GM12878 (cell line): Measurements from ENCODE around the gene ATF6B. TPM values are rescaled to one million over a fixed set of nuclear protein-coding genes. Genes with fewer than 3 reads are reported as not detected.
"Not testable (repeated sequence)": the region's sequence is repeated elsewhere in the genome, so short reads cannot be mapped to it uniquely, and the experiment has no call there.

Experiments
- ATAC-seq: fragments of 200-7000 bp; cut with Tn5 transposase; 3 replicates; pipeline ENCODE4 v1.9.1; 2020; ENCODE audit warnings: mild to moderate bottlenecking, moderate library complexity
- BruUV-seq: library from RNA; stranded (reverse); fragments of 400-500 nt; replicated peaks from 2 replicates; lab custom pipeline; 2021; lab: Mats Ljungman, UMichigan
- CTCF ChIA-PET: fragments of 300-600 bp; sonication (Branson Sonifier 250); formaldehyde crosslinking; extraction: SDS; loops from one replicate; lab custom pipeline; 2021; ENCODE audit warnings: inconsistent platforms; lab: Yijun Ruan, JAX
- POLR2A ChIA-PET: fragments of 350-600 bp; formaldehyde crosslinking; extraction: SDS; loops from one replicate; lab custom pipeline; 2021; ENCODE audit warnings: inconsistent platforms; lab: Charles Lee
- RAD21 ChIA-PET: fragments of 300-600 bp; sonication (Branson Sonifier 250); formaldehyde crosslinking; loops from one replicate; lab custom pipeline; 2023; ENCODE audit warnings: antibody characterized with exemption; ENCODE audit not compliant: unreplicated experiment; lab: Charles Lee
- SMC1A ChIA-PET: fragments of 300-600 bp; sonication (Branson Sonifier 250); formaldehyde crosslinking; loops from one replicate; lab custom pipeline; 2023; ENCODE audit not compliant: unreplicated experiment, uncharacterized antibody; lab: Charles Lee
- DNase-seq: peaks from one replicate; pipeline ENCODE4 v3.0.0-alpha.2; 2011; ENCODE audit warnings: low read depth, low spot score
- FAIRE-seq: peaks from 3 replicates; lab custom pipeline; 2011; peaks lifted over from hg19 to GRCh38; lab: Jason Lieb, UNC
- H2AFZ ChIP-seq: 2 replicates; pipeline ENCODE4 v1.6.0; 2011; ENCODE audit warnings: low read depth, low read length, control low read depth; ENCODE audit not compliant: control insufficient read depth
- H3K27ac ChIP-seq: 2 replicates; pipeline ENCODE4 v1.5.1; 2011; ENCODE audit warnings: control low read depth; ENCODE audit not compliant: control insufficient read depth, insufficient read depth
- H3K27me3 ChIP-seq, 2 experiments: replicated peaks in 1 of 2; 2 replicates each; pipeline versions ENCODE4 v1.6.0 to v1.6.1; 2011; ENCODE audit warnings: low read length in 1 of 2; ENCODE audit not compliant: control insufficient read depth in 2 of 2, insufficient read depth in 2 of 2
- H3K36me3 ChIP-seq, 2 experiments: 2 replicates each; pipeline ENCODE4 v1.5.1; 2011; ENCODE audit warnings: low read length in 1 of 2; ENCODE audit not compliant: control insufficient read depth in 2 of 2, insufficient read depth in 2 of 2
- H3K4me1 ChIP-seq: 2 replicates; pipeline ENCODE4 v1.6.1; 2011; ENCODE audit warnings: mild to moderate bottlenecking, low read length, moderate library complexity, mixed read lengths; ENCODE audit not compliant: control insufficient read depth, insufficient read depth
- H3K4me2 ChIP-seq: 2 replicates; pipeline ENCODE4 v1.6.0; 2011; ENCODE audit warnings: control low read depth; ENCODE audit not compliant: control insufficient read depth, insufficient read depth
- H3K4me3 ChIP-seq: fragments of 200-600 bp; sonication (generic); 2 replicates; pipeline ENCODE4 v1.5.1; 2016
- H3K79me2 ChIP-seq: 2 replicates; pipeline ENCODE4 v1.6.0; 2011; ENCODE audit warnings: low read length; ENCODE audit not compliant: control insufficient read depth, insufficient read depth
- H3K9ac ChIP-seq: 2 replicates; pipeline ENCODE4 v1.8.0; 2011; ENCODE audit warnings: low read length, control low read depth, mixed read lengths; ENCODE audit not compliant: control insufficient read depth, insufficient read depth
- H3K9me3 ChIP-seq: replicated peaks from 3 replicates; pipeline ENCODE4 v1.5.1; 2011; ENCODE audit warnings: mild to moderate bottlenecking, low read length; ENCODE audit not compliant: control insufficient read depth, insufficient read depth
- H4K20me1 ChIP-seq: 2 replicates; pipeline ENCODE4 v1.6.0; 2011; ENCODE audit not compliant: control insufficient read depth, insufficient read depth
- WGBS: methylation state at CpG from one replicate; pipeline ENCODE4 v1.1.6; 2016; ENCODE audit warnings: low lambda C conversion rate; ENCODE audit not compliant: insufficient replicate concordance, insufficient coverage; ENCODE audit errors: missing lambda C conversion rate; 5-methylcytosine and 5-hydroxymethylcytosine counted together
- in situ Hi-C: fragments of 300-500 bp; cut with MboI; formaldehyde crosslinking; loops from 9 replicates; pipeline ENCODE4 v1.14.3; 2018; ENCODE audit warnings: mixed read lengths
- intact Hi-C: fragments of 100-400 bp; cut with micrococcal nuclease; formaldehyde crosslinking; loops from one replicate; pipeline ENCODE4 v1.14.2; 2022; ENCODE audit not compliant: unreplicated experiment
- microRNA-seq: library from miRNA; unstranded; fragments of <30 nt; microRNA quantifications from one replicate; pipeline ENCODE4, GENCODE V29; 2018
- polyA plus RNA-seq, 11 experiments: library from polyadenylated mRNA; depleted of rRNA in 4 of 11; unstranded in 6 of 11; stranded (reverse) in 5 of 11; fragments of >200 nt; fragmentation: Nextera tagmentation in 4 of 11; fragmentation: Illumina TruSeq in 1 of 11; extraction: Ambion mirVana in 4 of 11; extraction: Trizol in 1 of 11; gene quantifications; 1 replicate in 1 of 11; 2 replicates in 10 of 11; pipeline versions ENCODE4 v1.2.1 to v1.2.3, GENCODE V29; 2011 to 2016; ENCODE audit warnings: inconsistent platforms in 2 of 11, missing spikeins in 2 of 11, low read depth in 1 of 11
- small RNA-seq: library from RNA; depleted of rRNA; stranded (forward); fragments of <200 nt; gene quantifications from one replicate; pipeline ENCODE3, GENCODE V24; 2014
- total RNA-seq, 4 experiments: library from RNA; depleted of rRNA in 3 of 4; stranded (reverse); fragments of >200 nt in 3 of 4; fragmentation: Illumina TruSeq in 1 of 4; extraction: Trizol in 1 of 4; gene quantifications; 2 replicates each; pipeline versions ENCODE4 v1.2.1 to v1.2.3, GENCODE V29; 2013 to 2021

The ATF6B gene
- total and polyA plus RNA-seq, 10 of the 15 experiments (the other 5 are each of a cell fraction or from before 2014, with no cell fraction given): 13.6 to 83.9 (median 44.0) TPM

GRCh38 chr6:32068315-32068714 lies 59.7 kb downstream of the ATF6B start:
- H3K4me3 ChIP-seq, H3K4me1 ChIP-seq, POLR2A ChIA-PET, CTCF ChIA-PET, ATAC-seq, DNase-seq, BruUV-seq, SMC1A ChIA-PET, H3K79me2 ChIP-seq, H3K27me3 ChIP-seq, intact Hi-C loops, H4K20me1 ChIP-seq, H3K9ac ChIP-seq, in situ Hi-C loops, H3K9me3 ChIP-seq, FAIRE-seq, H3K4me2 ChIP-seq, RAD21 ChIA-PET, H3K36me3 ChIP-seq, H3K27ac ChIP-seq, H2AFZ ChIP-seq: not testable (repeated sequence)
- WGBS: 54% methylated on average over 13 of the region's 13 CpGs

DNA sequence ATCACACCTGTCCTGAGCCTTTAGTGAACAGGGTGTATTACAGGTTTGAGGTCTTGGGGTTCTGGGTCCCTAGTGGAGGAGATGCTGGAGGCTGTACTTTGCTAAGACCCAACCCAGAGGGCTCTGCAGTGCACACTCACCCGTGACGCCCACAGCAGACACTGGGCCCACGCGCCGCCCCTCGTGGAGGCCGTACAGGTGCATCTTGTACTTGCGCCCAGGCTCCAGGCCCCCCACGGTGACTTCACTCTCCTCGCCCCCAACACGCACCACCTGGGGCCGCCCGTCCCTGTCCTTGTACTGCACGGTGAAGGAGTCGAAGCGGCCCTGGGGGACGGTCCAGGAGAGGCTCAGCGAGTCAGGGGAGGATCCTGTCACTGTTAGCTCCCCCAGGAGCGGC lies 60.5 kb downstream of the ATF6B start:
- H3K4me1 ChIP-seq, SMC1A ChIA-PET, H3K4me2 ChIP-seq, H3K36me3 ChIP-seq, RAD21 ChIA-PET, ATAC-seq, FAIRE-seq, H3K27ac ChIP-seq, H3K4me3 ChIP-seq, H4K20me1 ChIP-seq, in situ Hi-C loops, H3K9ac ChIP-seq, H3K79me2 ChIP-seq, DNase-seq, intact Hi-C loops, H2AFZ ChIP-seq, BruUV-seq, POLR2A ChIA-PET, H3K9me3 ChIP-seq, H3K27me3 ChIP-seq, CTCF ChIA-PET: not testable (repeated sequence)
- WGBS: 62% methylated on average over 17 of the region's 19 CpGs

Small RNA genes within 50 kb of the gene (microRNA-seq; reads per million reads assigned to microRNA genes)
- 0.56 reads per million for gene MIR6721

Small RNA genes within 50 kb of the gene (small RNA-seq; reads per million reads assigned to genes)
- 0.20 reads per million for gene RNA5SP206

Other genes with a start within 250 kb of the ATF6B start
Only the 7 nearest of the 23 such genes appear.
- gene TNXB, start 18.9 kb downstream of the ATF6B start, total RNA-seq (2014; rRNA removed): 0.28 and 1.8 TPM in 2 replicates
- 0.49 and 0.69 TPM in 2 replicates for gene TNXB, start 18.9 kb downstream of the ATF6B start, total RNA-seq (2014; rRNA removed; fragmentation: Illumina TruSeq; extraction: Trizol)
- gene TNXB, start 18.9 kb downstream of the ATF6B start, total RNA-seq (2021): 1.6 and 2.5 TPM in 2 replicates
- gene TNXB, start 18.9 kb downstream of the ATF6B start, polyA plus RNA-seq (2011; rRNA removed): 0.49 and 0.87 TPM in 2 replicates
- 0.02 and 1.4 TPM in 2 replicates for gene TNXB, start 18.9 kb downstream of the ATF6B start, polyA plus RNA-seq (2014; fragmentation: Illumina TruSeq; extraction: Trizol)
- gene TNXB, start 18.9 kb downstream of the ATF6B start, polyA plus RNA-seq (2014; fragmentation: Nextera tagmentation; extraction: Ambion mirVana): not detected
- gene TNXB, start 18.9 kb downstream of the ATF6B start, polyA plus RNA-seq (2014; rRNA removed): 1.7 and 3.6 TPM in 2 replicates
- gene TNXB, start 18.9 kb downstream of the ATF6B start, polyA plus RNA-seq (2016; fragmentation: Nextera tagmentation; extraction: Ambion mirVana): under 1 TPM; 0.03 to 0.07 TPM
- 4.2 and 5.1 TPM in 2 replicates for gene FKBPL, start 2.0 kb upstream of the ATF6B start, total RNA-seq (2014; rRNA removed)
- gene FKBPL, start 2.0 kb upstream of the ATF6B start, total RNA-seq (2014; rRNA removed; fragmentation: Illumina TruSeq; extraction: Trizol): 6.0 and 6.3 TPM in 2 replicates
- 6.0 and 6.5 TPM in 2 replicates for gene FKBPL, start 2.0 kb upstream of the ATF6B start, total RNA-seq (2021)
- gene FKBPL, start 2.0 kb upstream of the ATF6B start, polyA plus RNA-seq (2011; rRNA removed): 2.8 and 4.2 TPM in 2 replicates
- gene FKBPL, start 2.0 kb upstream of the ATF6B start, polyA plus RNA-seq (2014; fragmentation: Illumina TruSeq; extraction: Trizol): 3.7 and 6.1 TPM in 2 replicates
- 1 to 10 TPM; 2.7 to 7.4 TPM for gene FKBPL, start 2.0 kb upstream of the ATF6B start, polyA plus RNA-seq (2014; fragmentation: Nextera tagmentation; extraction: Ambion mirVana)
- gene FKBPL, start 2.0 kb upstream of the ATF6B start, polyA plus RNA-seq (2014; rRNA removed): 6.3 and 6.5 TPM in 2 replicates
- gene FKBPL, start 2.0 kb upstream of the ATF6B start, polyA plus RNA-seq (2016; fragmentation: Nextera tagmentation; extraction: Ambion mirVana): 1 to 10 TPM; 7.1 to 9.3 TPM
- 0.11 TPM in 1 of 2 replicates, not detected in the other for gene PRRT1, start 23.7 kb upstream of the ATF6B start, total RNA-seq (2014; rRNA removed)
- gene PRRT1, start 23.7 kb upstream of the ATF6B start, total RNA-seq (2014; rRNA removed; fragmentation: Illumina TruSeq; extraction: Trizol): not detected in 2 replicates
- 0.15 TPM in 1 of 2 replicates, not detected in the other for gene PRRT1, start 23.7 kb upstream of the ATF6B start, total RNA-seq (2021)
- 0.04 and 0.08 TPM in 2 replicates for gene PRRT1, start 23.7 kb upstream of the ATF6B start, polyA plus RNA-seq (2011; rRNA removed)
- 0.04 TPM in 1 of 2 replicates, not detected in the other for gene PRRT1, start 23.7 kb upstream of the ATF6B start, polyA plus RNA-seq (2014; fragmentation: Illumina TruSeq; extraction: Trizol)
- gene PRRT1, start 23.7 kb upstream of the ATF6B start, polyA plus RNA-seq (2014; fragmentation: Nextera tagmentation; extraction: Ambion mirVana): not detected
- gene PRRT1, start 23.7 kb upstream of the ATF6B start, polyA plus RNA-seq (2014; rRNA removed): 0.13 TPM in 1 of 2 replicates, not detected in the other
- not detected for gene PRRT1, start 23.7 kb upstream of the ATF6B start, polyA plus RNA-seq (2016; fragmentation: Nextera tagmentation; extraction: Ambion mirVana)
- 21.7 and 25.5 TPM in 2 replicates for gene PPT2, start 25.9 kb upstream of the ATF6B start, total RNA-seq (2014; rRNA removed)
- gene PPT2, start 25.9 kb upstream of the ATF6B start, total RNA-seq (2014; rRNA removed; fragmentation: Illumina TruSeq; extraction: Trizol): 2.7 and 2.9 TPM in 2 replicates
- gene PPT2, start 25.9 kb upstream of the ATF6B start, total RNA-seq (2021): 7.3 and 7.9 TPM in 2 replicates
- gene PPT2, start 25.9 kb upstream of the ATF6B start, polyA plus RNA-seq (2011; rRNA removed): 4.2 and 6.9 TPM in 2 replicates
- gene PPT2, start 25.9 kb upstream of the ATF6B start, polyA plus RNA-seq (2014; fragmentation: Illumina TruSeq; extraction: Trizol): 6.3 and 6.7 TPM in 2 replicates
- 1 to 10 TPM; 1.3 to 2.5 TPM for gene PPT2, start 25.9 kb upstream of the ATF6B start, polyA plus RNA-seq (2014; fragmentation: Nextera tagmentation; extraction: Ambion mirVana)
- 6.8 and 7.6 TPM in 2 replicates for gene PPT2, start 25.9 kb upstream of the ATF6B start, polyA plus RNA-seq (2014; rRNA removed)
- gene PPT2, start 25.9 kb upstream of the ATF6B start, polyA plus RNA-seq (2016; fragmentation: Nextera tagmentation; extraction: Ambion mirVana): 1 to 10 TPM; 3.4 to 4.8 TPM
- gene EGFL8, start 36.3 kb upstream of the ATF6B start, total RNA-seq (2014; rRNA removed): 0.90 and 2.7 TPM in 2 replicates
- 0.60 and 1.9 TPM in 2 replicates for gene EGFL8, start 36.3 kb upstream of the ATF6B start, total RNA-seq (2014; rRNA removed; fragmentation: Illumina TruSeq; extraction: Trizol)
- gene EGFL8, start 36.3 kb upstream of the ATF6B start, total RNA-seq (2021): 2.6 and 3.0 TPM in 2 replicates
- gene EGFL8, start 36.3 kb upstream of the ATF6B start, polyA plus RNA-seq (2011; rRNA removed): 1.8 and 2.2 TPM in 2 replicates
- gene EGFL8, start 36.3 kb upstream of the ATF6B start, polyA plus RNA-seq (2014; fragmentation: Illumina TruSeq; extraction: Trizol): 2.3 and 6.0 TPM in 2 replicates
- gene EGFL8, start 36.3 kb upstream of the ATF6B start, polyA plus RNA-seq (2014; fragmentation: Nextera tagmentation; extraction: Ambion mirVana): under 1 TPM; 0.27 to 0.84 TPM
- 2.4 and 3.5 TPM in 2 replicates for gene EGFL8, start 36.3 kb upstream of the ATF6B start, polyA plus RNA-seq (2014; rRNA removed)
- under 1 TPM; 0.07 to 0.28 TPM for gene EGFL8, start 36.3 kb upstream of the ATF6B start, polyA plus RNA-seq (2016; fragmentation: Nextera tagmentation; extraction: Ambion mirVana)
- 31.5 and 36.2 TPM in 2 replicates for gene AGPAT1, start 47.8 kb upstream of the ATF6B start, total RNA-seq (2014; rRNA removed)
- gene AGPAT1, start 47.8 kb upstream of the ATF6B start, total RNA-seq (2014; rRNA removed; fragmentation: Illumina TruSeq; extraction: Trizol): 14.0 and 15.7 TPM in 2 replicates
- 31.5 and 34.7 TPM in 2 replicates for gene AGPAT1, start 47.8 kb upstream of the ATF6B start, total RNA-seq (2021)
- gene AGPAT1, start 47.8 kb upstream of the ATF6B start, polyA plus RNA-seq (2011; rRNA removed): 10.5 and 26.8 TPM in 2 replicates
- 33.3 and 39.5 TPM in 2 replicates for gene AGPAT1, start 47.8 kb upstream of the ATF6B start, polyA plus RNA-seq (2014; fragmentation: Illumina TruSeq; extraction: Trizol)
- 10 to 100 TPM; 13.9 to 15.3 TPM for gene AGPAT1, start 47.8 kb upstream of the ATF6B start, polyA plus RNA-seq (2014; fragmentation: Nextera tagmentation; extraction: Ambion mirVana)
- 29.2 and 32.0 TPM in 2 replicates for gene AGPAT1, start 47.8 kb upstream of the ATF6B start, polyA plus RNA-seq (2014; rRNA removed)
- gene AGPAT1, start 47.8 kb upstream of the ATF6B start, polyA plus RNA-seq (2016; fragmentation: Nextera tagmentation; extraction: Ambion mirVana): 10 to 100 TPM; 18.1 to 22.5 TPM
- gene RNF5, start 50.2 kb upstream of the ATF6B start, total RNA-seq (2014; rRNA removed): 51.6 and 61.4 TPM in 2 replicates
- gene RNF5, start 50.2 kb upstream of the ATF6B start, total RNA-seq (2014; rRNA removed; fragmentation: Illumina TruSeq; extraction: Trizol): 42.2 and 42.4 TPM in 2 replicates
- gene RNF5, start 50.2 kb upstream of the ATF6B start, total RNA-seq (2021): 51.6 and 52.1 TPM in 2 replicates
- 75.2 and 75.6 TPM in 2 replicates for gene RNF5, start 50.2 kb upstream of the ATF6B start, polyA plus RNA-seq (2011; rRNA removed)
- 74.1 and 82.8 TPM in 2 replicates for gene RNF5, start 50.2 kb upstream of the ATF6B start, polyA plus RNA-seq (2014; fragmentation: Illumina TruSeq; extraction: Trizol)
- 10 to 100 TPM; 31.4 to 42.0 TPM for gene RNF5, start 50.2 kb upstream of the ATF6B start, polyA plus RNA-seq (2014; fragmentation: Nextera tagmentation; extraction: Ambion mirVana)
- gene RNF5, start 50.2 kb upstream of the ATF6B start, polyA plus RNA-seq (2014; rRNA removed): 72.6 and 74.1 TPM in 2 replicates
- gene RNF5, start 50.2 kb upstream of the ATF6B start, polyA plus RNA-seq (2016; fragmentation: Nextera tagmentation; extraction: Ambion mirVana): 100 to 1,000 TPM; 105 to 114 TPM